Occipital lobe (tissue), 2 donors: ENCODE measurements around the gene CNTN2. TPM values are rescaled to one million over a fixed set of nuclear protein-coding genes. Genes with fewer than 3 reads are reported as not detected.
A peak's percentile ranks its signal among the peaks of the same experiment; 100 is the strongest.

ENCODE experiments used
- DNase-seq: peaks from one replicate; lab custom pipeline; 2025; lab: John Stamatoyannopoulos, UW
- total RNA-seq: library from RNA; depleted of rRNA; stranded (reverse); fragments of >200 nt; gene quantifications from one replicate; pipeline ENCODE4 v1.2.3, GENCODE V29; 2014

Gene CNTN2
- total RNA-seq, 1 donor from 2014 or later = 22.8 TPM

DNA sequence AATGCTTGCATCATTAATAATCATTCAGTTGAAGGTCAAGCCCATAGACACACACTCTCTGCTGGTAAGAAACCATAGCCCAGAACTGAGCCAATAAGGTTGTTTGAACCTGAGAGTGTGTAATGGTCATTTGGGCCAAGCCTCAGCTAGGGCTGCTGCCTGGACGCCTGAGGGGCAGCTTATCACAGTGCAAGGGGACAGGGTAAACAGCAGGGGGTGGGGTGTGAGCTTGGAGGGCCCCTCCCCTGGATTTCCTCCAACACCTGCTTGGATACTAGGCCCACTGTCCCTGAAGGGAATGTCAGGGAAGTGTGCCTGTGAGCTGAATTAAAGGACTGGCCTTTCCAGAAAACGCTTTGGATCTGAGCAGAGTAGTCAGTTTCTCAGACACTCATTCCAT lies 24.6 kb upstream of the CNTN2 start:
- DNase-seq = no peak

DNA sequence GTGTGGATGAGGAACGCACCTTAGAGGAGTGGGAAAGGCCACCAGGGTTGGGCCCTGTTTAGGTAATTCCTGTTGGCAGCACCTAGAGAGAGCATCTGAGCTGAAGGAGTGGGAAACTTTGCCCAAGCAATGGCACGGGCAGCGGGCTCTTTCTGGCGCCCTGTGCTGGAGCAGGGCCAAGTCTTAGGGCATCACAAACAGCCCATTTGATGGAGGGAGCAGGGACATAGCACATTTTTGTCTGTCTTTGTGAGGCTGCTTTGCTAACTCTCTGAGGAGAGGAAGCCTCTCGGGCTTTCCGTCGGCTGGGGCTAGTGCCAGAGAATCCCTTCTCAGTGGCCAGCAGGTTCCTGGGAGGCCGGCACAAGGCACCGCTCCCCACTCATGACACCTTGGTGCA lies 22.5 kb upstream of the CNTN2 start:
- no peak for DNase-seq

DNA sequence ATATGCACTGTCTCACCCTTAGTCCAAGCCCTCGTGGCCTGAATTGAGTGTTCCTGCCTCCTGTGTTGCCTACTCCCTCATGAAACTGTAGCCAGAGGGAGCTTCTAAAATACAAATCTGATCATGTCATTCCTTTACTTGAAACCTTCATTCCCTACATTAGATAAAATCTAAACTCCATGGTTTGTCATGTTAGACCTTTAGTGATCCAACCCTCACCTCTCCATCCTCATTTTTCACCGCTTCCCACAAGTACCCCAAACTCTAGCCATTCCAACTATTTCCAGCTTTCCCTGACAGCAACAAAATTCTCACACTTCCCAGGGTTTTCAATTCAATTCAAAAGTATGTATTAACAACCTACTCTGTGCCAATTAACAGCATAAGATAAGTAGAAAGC lies 18.3 kb upstream of the CNTN2 start:
- DNase-seq = no peak

DNA sequence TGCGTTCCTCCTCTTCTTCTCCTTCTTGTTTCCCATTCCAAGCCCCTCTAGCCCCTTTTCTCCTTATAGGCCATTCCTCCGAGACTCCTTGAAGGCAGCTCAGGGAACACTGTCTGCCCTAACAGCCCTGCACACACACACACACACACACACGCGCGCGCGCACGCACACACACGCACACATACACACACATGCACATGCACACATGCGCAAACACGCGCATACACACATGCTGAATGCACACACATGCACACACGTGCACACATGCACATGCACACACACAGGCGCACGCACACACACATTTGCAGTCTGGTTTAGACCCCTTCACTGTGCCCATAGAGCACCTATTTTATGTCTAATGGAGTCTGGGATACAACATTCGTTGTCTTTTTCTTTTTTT lies 17.8 kb upstream of the CNTN2 start:
- DNase-seq = no peak

DNA sequence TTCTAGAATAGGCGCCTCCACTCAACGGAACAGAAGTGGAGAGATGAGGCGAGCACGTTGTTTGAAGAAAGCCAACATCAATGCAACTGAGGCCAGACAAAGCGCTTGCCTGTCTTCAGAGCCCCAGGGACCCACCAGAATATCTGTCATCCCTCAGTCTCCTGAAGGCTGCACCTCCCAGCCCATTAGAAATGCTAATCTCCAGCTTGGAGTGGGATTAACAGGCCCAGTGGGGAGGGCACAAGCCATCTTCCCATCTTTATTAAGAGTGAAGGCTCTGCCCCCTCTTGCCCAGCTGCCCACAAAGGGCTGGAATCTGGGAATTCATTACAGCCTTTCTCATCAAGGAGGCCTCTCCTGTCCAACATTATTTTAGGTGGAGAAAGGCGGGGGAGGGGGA lies 16.8 kb upstream of the CNTN2 start:
- DNase-seq = no peak

DNA sequence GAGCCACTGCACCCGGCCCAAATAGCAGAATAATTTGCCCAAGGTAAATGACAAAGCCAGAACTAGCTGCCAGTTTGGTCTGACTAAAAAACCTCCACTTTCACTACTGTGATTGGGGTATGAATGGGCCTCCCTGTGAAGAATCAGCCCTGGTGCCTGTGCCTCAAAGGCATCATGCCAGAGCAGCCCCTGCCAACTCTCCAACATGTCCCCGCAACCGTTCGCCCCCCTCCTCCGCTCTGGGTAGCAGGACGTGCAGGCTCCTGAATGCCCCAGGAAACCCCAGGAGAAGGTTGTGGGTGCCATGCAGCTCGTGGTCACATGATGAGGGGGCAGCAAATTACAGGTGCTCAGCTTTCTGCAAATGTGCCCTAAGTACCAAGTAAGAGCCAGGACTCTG lies 14.6 kb upstream of the CNTN2 start:
- DNase-seq = no peak

DNA sequence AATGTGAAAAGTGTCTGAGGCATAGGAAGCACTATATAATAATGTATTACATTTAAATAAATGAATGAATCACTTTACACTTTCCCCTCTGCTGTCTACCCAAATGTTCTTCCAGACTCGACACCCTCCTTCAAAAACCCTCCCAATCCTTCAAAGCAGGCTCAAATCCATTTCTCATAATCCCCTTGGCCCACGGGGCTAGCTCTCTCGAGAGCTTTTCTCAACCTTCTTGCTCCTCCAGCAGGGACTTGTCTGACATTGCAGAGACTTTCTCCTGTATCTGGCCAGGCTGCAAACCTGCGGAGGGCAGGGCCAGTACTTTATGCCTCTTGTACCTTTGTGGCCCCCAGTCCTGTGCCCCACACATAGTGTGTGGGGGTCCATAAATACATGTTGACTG lies 14.1 kb upstream of the CNTN2 start:
- no peak for DNase-seq

DNA sequence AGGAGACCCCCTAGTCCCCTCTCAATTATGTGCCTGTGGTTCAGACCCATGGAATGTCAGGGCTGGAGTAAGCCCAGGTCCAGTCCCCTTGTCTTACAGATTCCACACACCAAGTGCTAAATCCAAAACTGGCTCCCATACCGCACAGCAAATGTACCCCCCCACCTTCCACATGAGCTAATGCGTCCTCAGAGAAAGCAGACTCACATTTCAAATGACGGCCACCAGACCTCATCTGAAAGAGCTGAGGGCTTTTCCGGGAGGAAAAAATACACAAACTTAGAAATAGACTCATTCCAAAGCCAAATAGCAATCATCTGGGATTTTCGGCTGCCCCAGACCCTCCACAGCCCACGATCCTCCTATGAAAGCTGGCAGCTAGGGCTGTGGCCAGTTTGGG lies 12.8 kb upstream of the CNTN2 start:
- DNase-seq = no peak

DNA sequence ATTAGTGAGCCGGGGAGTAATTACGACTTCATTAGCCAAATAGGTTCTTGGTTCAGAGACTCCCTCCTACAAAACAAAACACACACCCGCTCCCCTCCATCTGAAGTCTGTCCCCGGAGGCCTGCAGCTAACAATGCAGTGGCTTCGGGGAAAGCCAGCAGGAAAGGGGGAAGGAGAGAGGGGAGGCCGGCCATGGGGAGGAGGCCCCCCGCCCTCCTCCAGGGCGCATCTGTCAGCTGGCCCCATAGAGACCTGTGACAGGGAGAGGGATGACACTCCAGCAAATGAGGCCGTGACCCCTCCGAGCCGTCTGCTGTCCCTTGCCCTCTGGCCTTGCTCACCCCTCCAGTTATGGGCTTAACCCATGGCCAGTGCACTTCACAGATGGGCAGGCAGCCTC lies 12.1 kb upstream of the CNTN2 start:
- DNase-seq = no peak

DNA sequence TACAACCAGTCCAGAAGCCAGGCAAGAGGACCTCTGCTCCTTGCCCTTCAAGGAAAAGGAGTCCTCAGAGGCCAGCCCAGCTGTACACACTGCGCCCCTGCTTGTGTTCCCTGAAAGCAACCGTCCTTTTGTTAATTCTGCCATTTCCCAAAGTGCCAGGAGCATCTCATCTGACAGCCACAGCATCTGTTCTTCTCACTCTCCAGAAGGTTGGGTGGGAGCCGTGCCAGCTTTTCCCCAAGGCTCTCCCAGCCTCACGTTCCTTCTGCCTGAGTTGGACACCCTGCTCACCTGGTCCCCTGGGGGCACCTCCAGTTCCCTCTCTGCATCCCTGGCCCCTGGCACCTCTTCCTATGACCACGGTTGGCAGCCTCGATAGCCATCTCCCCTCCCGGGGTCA lies 10.5 kb upstream of the CNTN2 start:
- DNase-seq = peak; percentile 11

DNA sequence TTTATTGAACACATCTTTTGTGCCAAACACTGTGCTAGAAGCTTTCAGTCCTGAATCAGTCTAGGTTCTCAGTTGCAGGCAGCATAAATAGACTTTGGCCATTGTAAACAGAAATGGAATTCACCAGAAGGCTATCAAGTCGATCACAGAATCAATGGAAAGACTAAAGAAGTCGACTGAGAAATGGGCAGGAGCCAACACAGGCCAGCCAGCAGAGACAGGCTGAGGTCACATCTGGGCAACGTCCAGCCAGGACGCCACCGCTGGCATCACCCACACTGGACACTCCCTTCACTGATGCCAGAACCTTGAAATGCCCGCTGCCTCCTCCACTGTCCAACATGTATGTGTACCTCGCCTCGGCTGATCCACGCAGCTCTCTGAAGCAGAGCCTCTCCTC lies 5.5 kb upstream of the CNTN2 start:
- no peak for DNase-seq

DNA sequence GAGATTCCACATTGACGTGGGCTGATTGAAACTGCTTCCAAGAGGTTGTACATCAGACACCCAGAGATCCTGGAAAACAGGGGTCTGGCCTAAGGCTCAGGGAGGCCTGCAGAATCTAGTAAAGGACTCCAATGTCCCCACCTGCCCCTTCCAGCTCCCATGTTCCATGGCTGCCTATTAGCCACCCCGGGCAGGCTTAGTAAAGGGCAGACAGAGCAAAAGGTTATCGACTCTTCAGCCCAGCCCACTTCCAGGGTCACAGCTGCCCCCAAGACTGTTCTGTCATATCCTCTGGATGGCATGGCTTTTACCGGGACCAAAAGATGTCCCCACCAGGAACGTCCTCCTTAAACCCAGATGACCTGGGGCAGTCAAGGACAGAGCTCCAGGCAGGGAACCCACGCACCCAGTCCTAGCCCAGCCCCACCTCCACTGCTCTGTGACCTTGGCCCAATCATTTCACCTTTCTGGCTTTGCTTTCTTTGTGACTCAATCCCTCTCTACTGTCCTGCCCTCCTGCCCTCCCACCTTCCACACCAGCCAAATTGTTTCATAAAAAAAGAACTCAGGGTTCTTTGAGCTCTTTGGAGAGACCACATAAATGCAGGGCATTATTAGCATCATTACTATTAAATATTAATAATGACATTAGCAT lies 4.8 kb upstream of the CNTN2 start:
- no peak for DNase-seq

DNA sequence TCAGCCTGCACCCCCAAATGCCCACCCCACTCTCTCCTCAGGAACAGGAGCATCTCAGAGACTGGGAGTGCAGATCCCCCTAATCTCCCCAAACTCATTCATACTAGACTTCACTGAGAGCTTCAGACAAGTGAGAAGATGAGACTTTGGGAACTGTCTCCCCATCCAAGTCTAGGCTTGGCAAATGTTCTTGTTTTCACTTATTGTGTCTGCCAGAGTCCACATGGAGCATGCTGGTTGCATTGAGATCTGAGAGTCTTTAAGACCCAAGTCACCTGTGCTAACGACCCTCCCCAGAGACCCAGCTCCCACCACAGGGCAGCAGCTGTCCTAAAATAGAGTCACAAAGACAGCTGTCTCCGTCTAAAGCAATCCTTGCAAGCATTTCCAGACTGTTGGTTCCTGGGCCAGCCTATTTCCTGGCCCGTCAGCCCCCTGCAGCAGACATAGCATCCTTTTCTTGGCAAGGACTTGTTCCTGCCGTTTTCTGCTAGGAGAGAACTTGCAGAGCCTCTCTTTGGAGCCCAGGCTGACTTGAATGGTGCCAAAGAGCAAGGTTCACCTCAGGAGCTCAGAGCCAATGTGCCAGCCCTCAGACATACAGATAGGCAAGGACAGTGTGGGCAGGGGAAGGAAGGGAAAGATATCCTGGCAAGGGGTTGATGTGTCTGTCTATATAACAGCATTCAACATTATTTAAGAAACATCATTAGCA lies 1.9 kb upstream of the CNTN2 start:
- no peak for DNase-seq

DNA sequence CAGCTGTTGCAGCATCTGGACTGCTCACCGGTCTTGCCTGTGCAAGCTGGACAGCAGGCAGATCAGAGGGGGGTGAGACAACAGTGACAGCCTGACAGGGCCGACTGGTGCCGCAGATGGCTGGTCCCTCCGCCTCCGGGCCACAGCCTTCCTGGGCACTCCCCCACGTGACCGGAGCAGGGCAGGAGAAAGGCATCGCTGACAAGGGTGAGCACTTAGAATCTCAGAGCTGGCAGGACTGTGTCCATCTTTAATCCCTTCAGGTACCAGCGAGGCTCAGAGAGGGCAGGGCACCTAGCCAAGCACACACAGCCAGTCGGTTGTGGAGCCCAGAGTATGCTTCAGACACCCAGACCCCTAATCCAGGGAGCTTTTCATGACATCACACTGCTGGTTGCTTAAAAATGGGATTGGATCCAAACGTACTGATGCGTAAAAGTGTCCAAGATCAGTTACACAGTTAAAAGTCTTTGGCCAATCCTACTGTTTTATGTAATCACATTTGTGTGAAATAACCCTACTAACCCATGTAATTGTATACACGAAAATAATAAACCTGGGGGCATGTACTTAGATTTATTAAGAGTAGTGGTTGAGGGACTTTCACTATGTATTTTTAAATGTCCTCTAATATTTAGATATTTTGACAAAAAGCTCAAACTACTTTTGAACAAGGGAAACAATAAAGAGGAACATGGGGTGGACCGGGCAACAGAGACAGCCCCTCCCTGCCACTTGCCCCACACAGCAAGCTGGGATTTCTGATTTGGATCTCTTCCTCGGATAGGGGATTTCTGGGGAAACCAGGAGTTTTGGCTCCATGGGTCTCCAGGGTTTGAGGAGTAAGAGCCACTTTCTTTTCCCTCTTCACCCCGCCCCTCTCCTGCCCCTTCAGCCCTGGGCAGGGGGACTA lies 758 bp upstream of the CNTN2 start:
- DNase-seq = peak; percentile 54

DNA sequence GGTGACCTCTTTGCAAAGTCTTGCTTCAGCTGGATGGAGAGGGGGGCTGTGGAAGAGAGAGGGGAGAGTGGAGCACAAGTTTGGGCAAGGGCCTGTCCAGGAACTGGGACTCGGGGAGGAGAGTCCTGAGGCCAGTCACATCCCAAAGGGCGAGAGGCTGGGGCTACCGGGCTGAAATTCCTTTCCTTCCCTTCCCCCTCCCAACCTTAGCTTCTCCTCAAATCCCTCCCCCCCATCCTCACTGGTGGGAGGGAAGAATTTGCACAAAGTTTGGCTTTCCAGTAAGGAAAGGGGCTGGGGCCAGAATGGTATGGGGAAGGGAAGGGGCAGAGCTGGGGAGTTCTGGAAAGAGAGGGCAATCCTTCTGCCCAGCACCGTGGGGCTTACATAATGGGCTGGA lies 854 bp downstream of the CNTN2 start:
- no peak for DNase-seq

DNA sequence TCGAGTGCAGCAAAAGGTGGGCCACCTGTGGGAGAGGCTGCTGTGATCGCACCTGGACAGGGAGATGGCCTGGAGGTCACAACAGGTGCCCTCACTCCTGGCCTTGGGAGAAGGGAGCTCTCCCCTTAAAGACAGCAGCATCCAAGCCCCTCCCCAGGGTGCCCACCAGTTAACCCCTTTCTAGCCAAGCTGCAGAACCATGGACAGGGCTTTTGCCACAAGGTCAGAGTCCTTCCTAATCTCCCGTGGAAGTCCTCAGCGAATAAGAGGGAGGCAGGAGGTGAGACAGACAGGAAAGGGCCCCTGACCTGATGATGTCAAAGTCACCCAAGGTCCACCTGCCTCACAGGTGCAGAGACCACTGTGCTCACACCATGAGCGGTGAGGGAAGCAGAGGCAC lies 1.7 kb downstream of the CNTN2 start:
- DNase-seq = no peak

DNA sequence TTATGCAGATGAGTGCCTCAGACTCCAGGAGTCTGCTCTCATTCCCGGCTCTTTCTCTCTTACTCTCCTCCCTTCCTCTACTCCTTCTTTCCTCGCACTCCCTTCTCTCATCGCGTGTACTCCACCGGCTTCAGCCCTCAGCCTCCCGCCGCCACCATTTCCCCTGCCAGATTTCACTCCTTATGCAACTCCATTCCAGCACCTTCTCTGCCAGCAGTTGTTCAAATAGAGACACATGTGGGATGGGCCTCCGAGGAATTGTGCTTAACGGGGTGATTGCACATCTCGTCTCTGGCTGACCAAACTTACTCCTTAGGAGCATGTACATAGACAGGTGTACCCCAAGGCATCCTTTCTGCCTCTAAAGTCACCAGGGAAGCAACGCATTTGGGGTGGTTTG lies 2.1 kb downstream of the CNTN2 start:
- DNase-seq = peak; percentile 37

DNA sequence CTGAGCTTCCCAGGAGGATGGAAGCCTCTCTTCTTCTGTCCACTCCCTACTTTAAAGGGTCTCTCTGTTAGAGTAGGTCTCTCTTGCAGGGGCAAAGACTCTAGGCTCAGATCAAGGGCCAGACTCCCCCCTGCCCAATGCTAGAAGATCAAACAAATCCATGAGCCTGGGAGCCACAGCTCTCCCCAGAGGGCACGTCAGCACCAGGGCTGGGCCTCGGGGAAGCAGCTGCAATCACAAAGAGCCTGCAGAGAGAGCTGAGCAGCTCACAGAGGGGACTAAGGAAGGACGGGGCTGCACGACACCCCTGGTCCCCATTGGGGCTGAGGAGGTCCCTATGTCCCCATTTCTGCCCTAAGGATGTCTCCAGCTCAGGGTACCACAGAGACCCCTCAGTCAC lies 3.9 kb downstream of the CNTN2 start:
- peak; percentile 37 for DNase-seq

DNA sequence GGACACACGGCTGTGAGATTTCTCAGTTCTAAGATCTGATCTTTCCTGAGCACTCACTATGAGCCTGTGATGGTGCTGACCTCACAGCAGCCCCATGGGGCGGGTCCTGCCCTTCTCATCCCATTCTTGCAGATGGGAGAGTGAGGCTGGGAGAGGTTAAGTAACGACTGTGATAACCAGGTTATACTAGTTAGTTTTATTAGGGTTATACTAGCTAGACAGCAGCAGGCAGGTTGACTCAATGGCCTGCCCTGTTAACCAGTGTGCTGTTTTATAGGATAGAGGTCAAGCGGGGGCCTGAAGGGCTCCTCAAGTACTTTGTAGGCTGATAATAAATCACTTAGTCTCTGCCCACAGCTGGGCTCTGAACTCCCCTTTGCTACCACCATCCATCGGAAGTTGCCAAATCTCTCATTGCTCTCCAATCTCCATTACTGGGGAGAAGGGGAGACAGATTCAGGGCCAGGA lies 4.8 kb downstream of the CNTN2 start:
- no peak for DNase-seq

DNA sequence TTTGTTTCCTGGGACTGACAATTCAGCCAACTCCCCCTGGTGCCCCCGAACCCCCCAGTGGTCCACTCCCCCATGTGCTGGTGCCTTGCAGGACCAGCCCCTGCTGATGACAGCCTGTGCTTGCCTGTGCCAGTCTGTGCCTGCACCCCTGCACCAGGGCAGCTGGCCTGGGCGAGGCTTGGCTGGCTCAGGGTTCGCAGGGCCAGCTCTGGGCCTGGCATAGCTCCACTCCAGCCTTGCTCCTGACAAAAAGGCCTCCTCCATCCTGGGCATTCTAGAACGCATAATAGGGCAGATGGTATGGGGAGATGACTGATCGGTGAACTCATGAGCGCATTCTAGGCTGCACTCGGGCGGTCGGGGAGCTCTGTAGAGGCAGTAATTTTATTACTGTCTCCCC lies 5.4 kb downstream of the CNTN2 start:
- DNase-seq = peak; percentile 84

DNA sequence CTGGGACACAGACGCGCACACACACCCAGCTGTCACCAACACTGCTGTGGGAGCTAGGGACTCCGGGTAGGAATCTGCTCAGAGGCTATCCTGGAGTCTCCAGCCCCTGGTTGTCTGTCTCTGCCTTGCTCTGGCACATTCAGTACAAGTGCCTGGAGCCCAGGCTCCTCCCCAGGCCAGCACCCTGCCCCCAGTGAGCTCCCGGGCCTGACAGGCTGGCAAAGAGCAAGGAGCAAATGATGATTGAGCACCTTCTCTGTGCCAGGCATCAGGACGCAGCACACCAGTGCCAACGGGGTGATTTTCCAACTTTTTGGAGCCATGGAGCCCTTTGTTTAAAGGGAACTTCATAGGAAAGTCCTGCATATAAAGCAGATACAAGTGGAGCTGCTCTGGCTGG lies 6.5 kb downstream of the CNTN2 start:
- peak; percentile 50 for DNase-seq

DNA sequence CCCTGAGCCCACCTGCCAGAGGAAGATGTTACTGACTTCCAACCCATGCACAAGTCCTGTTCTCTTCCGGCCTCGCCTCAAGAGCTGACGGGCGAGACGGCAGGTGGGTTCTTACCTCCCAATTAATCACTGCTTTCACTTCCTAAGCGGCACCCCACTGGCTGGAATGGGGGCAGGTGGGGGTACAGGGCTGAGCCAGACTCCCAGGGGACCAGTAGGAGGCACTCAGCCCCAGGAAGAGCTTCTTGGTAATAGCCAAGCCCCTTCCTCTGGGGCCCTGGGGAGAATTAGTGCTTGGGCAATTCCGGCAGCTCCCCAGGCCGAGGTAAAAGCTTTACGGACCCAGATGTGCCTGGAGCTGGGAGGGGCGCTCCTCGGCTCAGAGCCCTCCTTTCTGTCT lies 9.7 kb downstream of the CNTN2 start:
- no peak for DNase-seq
